H9 (cell line): ENCODE results near the gene ELAPOR2. TPM values are rescaled to one million over a fixed set of nuclear protein-coding genes. Genes with fewer than 3 reads are reported as not detected.

Source experiments
- DNase-seq: peaks from one replicate; pipeline ENCODE4 v3.0.0-alpha.2; 2017
- H2AFZ ChIP-seq: one replicate; pipeline ENCODE4 v1.6.1; 2013; ENCODE audit warnings: mild to moderate bottlenecking, low read length, control low read depth, moderate library complexity
- H2AK5ac ChIP-seq: 2 replicates; pipeline ENCODE4 v1.6.1; 2013; ENCODE audit warnings: low read length, control low read depth, mixed read lengths; ENCODE audit not compliant: insufficient read length
- H2BK120ac ChIP-seq: one replicate; pipeline ENCODE4 v1.6.1; 2013; ENCODE audit warnings: low read depth, mild to moderate bottlenecking, low read length, control low read depth, inconsistent platforms; ENCODE audit not compliant: poor library complexity, severe bottlenecking
- H2BK12ac ChIP-seq: 2 replicates; pipeline ENCODE4 v1.6.1; 2013; ENCODE audit warnings: low read length, control low read depth, mixed read lengths, low read depth; ENCODE audit not compliant: insufficient read length
- H2BK15ac ChIP-seq: 2 replicates; pipeline ENCODE4 v1.6.1; 2013; ENCODE audit warnings: low read depth, low read length, control low read depth
- H2BK20ac ChIP-seq: one replicate; pipeline ENCODE4 v1.6.1; 2013; ENCODE audit warnings: low read depth, mild to moderate bottlenecking, low read length, control low read depth, inconsistent platforms; ENCODE audit not compliant: poor library complexity, severe bottlenecking
- H2BK5ac ChIP-seq: 2 replicates; pipeline ENCODE4 v1.6.1; 2013; ENCODE audit warnings: low read length, control low read depth, mixed read lengths; ENCODE audit not compliant: insufficient read length
- H3K14ac ChIP-seq: 2 replicates; pipeline ENCODE4 v1.6.1; 2013; ENCODE audit warnings: low read length, control low read depth; ENCODE audit not compliant: insufficient read depth
- H3K18ac ChIP-seq: 2 replicates; pipeline ENCODE4 v1.6.1; 2013; ENCODE audit warnings: low read depth, mild to moderate bottlenecking, mixed read lengths, low read length, control low read depth; ENCODE audit not compliant: insufficient read length
- H3K23ac ChIP-seq: 2 replicates; pipeline ENCODE4 v1.6.1; 2013; ENCODE audit warnings: low read length, control low read depth, mixed read lengths, low read depth; ENCODE audit not compliant: insufficient read length
- H3K23me2 ChIP-seq: 2 replicates; pipeline ENCODE4 v1.6.1; 2013; ENCODE audit warnings: low read depth, mild to moderate bottlenecking, mixed read lengths, low read length, control low read depth; ENCODE audit not compliant: insufficient read length, poor library complexity, severe bottlenecking
- H3K27ac ChIP-seq: 2 replicates; pipeline ENCODE4 v1.5.1; 2013; ENCODE audit warnings: low read length, control low read depth, mixed read lengths, low read depth; ENCODE audit not compliant: insufficient read length
- H3K27me3 ChIP-seq: 2 replicates; pipeline ENCODE4 v1.6.1; 2013; ENCODE audit warnings: low read length, control low read depth, inconsistent platforms; ENCODE audit not compliant: insufficient read depth
- H3K4ac ChIP-seq: 2 replicates; pipeline ENCODE4 v1.6.1; 2013; ENCODE audit warnings: low read depth, mild to moderate bottlenecking, control low read depth, inconsistent platforms, low read length, moderate library complexity
- H3K4me1 ChIP-seq: 2 replicates; pipeline ENCODE4 v1.6.1; 2013; ENCODE audit warnings: low read length, control low read depth, inconsistent platforms; ENCODE audit not compliant: insufficient read depth
- H3K4me2 ChIP-seq: 2 replicates; pipeline ENCODE4 v1.6.1; 2013; ENCODE audit warnings: low read length, control low read depth, mixed read lengths; ENCODE audit not compliant: insufficient read length, insufficient read depth
- H3K56ac ChIP-seq: 2 replicates; pipeline ENCODE4 v1.6.1; 2013; ENCODE audit warnings: low read depth, mild to moderate bottlenecking, mixed read lengths, low read length, control low read depth; ENCODE audit not compliant: insufficient read length
- H3K79me1 ChIP-seq: 2 replicates; pipeline ENCODE4 v1.6.1; 2013; ENCODE audit warnings: low read depth, mild to moderate bottlenecking, moderate library complexity, low read length, control low read depth, inconsistent platforms; ENCODE audit not compliant: insufficient read depth, poor library complexity, severe bottlenecking
- H3K79me2 ChIP-seq: 2 replicates; pipeline ENCODE4 v1.6.1; 2013; ENCODE audit warnings: low read length, control low read depth, inconsistent platforms; ENCODE audit not compliant: insufficient read depth
- H3K9ac ChIP-seq: 2 replicates; pipeline ENCODE4 v1.6.1; 2013; ENCODE audit warnings: low read length, control low read depth, mixed read lengths; ENCODE audit not compliant: insufficient read length; ENCODE audit errors: extremely low read depth
- H3K9me3 ChIP-seq: one replicate; pipeline ENCODE4 v1.6.1; 2013; ENCODE audit warnings: low read depth, low read length, inconsistent platforms; ENCODE audit not compliant: control insufficient read depth
- H3T11ph ChIP-seq: one replicate; pipeline ENCODE4 v1.6.1; 2013; ENCODE audit warnings: mild to moderate bottlenecking, low read length, control low read depth, inconsistent platforms
- H4K20me1 ChIP-seq: one replicate; pipeline ENCODE4 v1.6.1; 2013; ENCODE audit not compliant: control insufficient read depth, insufficient read length, insufficient read depth
- H4K5ac ChIP-seq: 2 replicates; pipeline ENCODE4 v1.6.1; 2013; ENCODE audit warnings: low read depth, mild to moderate bottlenecking, mixed read lengths, low read length, control low read depth; ENCODE audit not compliant: insufficient read length
- H4K8ac ChIP-seq: replicated peaks from 2 replicates; pipeline ENCODE4 v1.6.1; 2013; ENCODE audit warnings: low read length, control low read depth, mixed read lengths, low read depth; ENCODE audit not compliant: insufficient read length
- H4K91ac ChIP-seq: 2 replicates; pipeline ENCODE4 v1.6.1; 2013; ENCODE audit warnings: low read depth, mild to moderate bottlenecking, moderate library complexity, mixed read lengths, low read length, control low read depth; ENCODE audit not compliant: insufficient read length
- H3K27ac Mint-ChIP-seq, 3 experiments: 2 replicates in 2 of 3; 3 replicates in 1 of 3; pipeline ENCODE4 v1.8.0; 2020 to 2021; ENCODE audit warnings: mixed read lengths in 3 of 3, mild to moderate bottlenecking in 1 of 3, moderate library complexity in 1 of 3
- H3K27me3 Mint-ChIP-seq: 2 replicates; pipeline ENCODE4 v1.8.0; 2021; ENCODE audit warnings: low read depth, mild to moderate bottlenecking, moderate library complexity, mixed read lengths
- H3K36me3 Mint-ChIP-seq, 3 experiments: 2 replicates in 2 of 3; 3 replicates in 1 of 3; pipeline ENCODE4 v1.8.0; 2020 to 2021; ENCODE audit warnings: low read depth in 3 of 3, mixed read lengths in 3 of 3; ENCODE audit not compliant: insufficient read depth in 1 of 3
- H3K4me1 Mint-ChIP-seq, 2 experiments: 2 replicates each; pipeline ENCODE4 v1.8.0; 2020; ENCODE audit warnings: mixed read lengths in 2 of 2
- H3K4me3 Mint-ChIP-seq, 2 experiments: 2 replicates in 1 of 2; 3 replicates in 1 of 2; pipeline ENCODE4 v1.8.0; 2020 to 2021; ENCODE audit warnings: mild to moderate bottlenecking in 2 of 2, mixed read lengths in 2 of 2, moderate library complexity in 1 of 2
- H3K9me3 Mint-ChIP-seq, 2 experiments: 2 replicates in 1 of 2; 3 replicates in 1 of 2; pipeline ENCODE4 v1.8.0; 2020; ENCODE audit warnings: mild to moderate bottlenecking in 2 of 2, mixed read lengths in 2 of 2, moderate library complexity in 1 of 2
- WGBS: extraction: QIAGEN DNeasy Blood & Tissue Kit; methylation state at CpG from one replicate; pipeline ENCODE4 v1.1.7; 2013; ENCODE audit warnings: missing lambda C conversion rate, low lambda C conversion rate, mixed read lengths; ENCODE audit not compliant: insufficient read length; ENCODE audit errors: extremely low coverage; 5-methylcytosine and 5-hydroxymethylcytosine counted together
- total RNA-seq: library from RNA; stranded (reverse); gene quantifications from 2 replicates; pipeline ENCODE4 v1.2.1, GENCODE V29; 2021
- TF ChIP-seq, protein P1 (sequence below): fragments of 200-600 bp; sonication (generic); conservative IDR thresholded peaks from 3 replicates; pipeline ENCODE4 v1.8.0; 2021; ENCODE audit warnings: antibody characterized with exemption, mild to moderate bottlenecking

Gene ELAPOR2
- total RNA-seq, 1 experiment from 2014 or later, result 36.8 TPM

DNA sequence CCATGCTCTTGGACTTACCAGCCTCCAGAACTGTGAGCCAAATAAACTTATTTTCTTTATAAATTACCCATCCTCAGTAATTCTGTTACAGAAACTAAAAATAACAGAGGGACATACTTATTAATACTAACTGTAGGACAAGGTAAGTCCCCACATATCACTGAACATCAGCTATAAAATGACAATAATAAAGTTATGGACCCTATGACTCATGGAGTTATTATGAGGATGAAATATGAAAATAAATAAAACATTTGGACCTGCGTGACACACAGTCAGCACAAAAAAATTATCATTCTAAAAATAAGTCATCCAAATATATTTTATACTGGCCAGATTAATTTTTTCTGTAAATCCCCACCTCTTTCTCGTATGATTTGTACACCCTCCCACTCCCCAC, 34.9 kb upstream of the ELAPOR2 start:
- H3K4me1 Mint-ChIP-seq, result peaks cover 10% of the 10 kb centered on the region in 2 experiments
- TF ChIP-seq, protein P1, sequence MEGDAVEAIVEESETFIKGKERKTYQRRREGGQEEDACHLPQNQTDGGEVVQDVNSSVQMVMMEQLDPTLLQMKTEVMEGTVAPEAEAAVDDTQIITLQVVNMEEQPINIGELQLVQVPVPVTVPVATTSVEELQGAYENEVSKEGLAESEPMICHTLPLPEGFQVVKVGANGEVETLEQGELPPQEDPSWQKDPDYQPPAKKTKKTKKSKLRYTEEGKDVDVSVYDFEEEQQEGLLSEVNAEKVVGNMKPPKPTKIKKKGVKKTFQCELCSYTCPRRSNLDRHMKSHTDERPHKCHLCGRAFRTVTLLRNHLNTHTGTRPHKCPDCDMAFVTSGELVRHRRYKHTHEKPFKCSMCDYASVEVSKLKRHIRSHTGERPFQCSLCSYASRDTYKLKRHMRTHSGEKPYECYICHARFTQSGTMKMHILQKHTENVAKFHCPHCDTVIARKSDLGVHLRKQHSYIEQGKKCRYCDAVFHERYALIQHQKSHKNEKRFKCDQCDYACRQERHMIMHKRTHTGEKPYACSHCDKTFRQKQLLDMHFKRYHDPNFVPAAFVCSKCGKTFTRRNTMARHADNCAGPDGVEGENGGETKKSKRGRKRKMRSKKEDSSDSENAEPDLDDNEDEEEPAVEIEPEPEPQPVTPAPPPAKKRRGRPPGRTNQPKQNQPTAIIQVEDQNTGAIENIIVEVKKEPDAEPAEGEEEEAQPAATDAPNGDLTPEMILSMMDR, result no peak
- Histone ChIP-seq H4K5ac (no peak overlapping the region), H3K4me2 (no peak overlapping the region), H3K56ac (no peak overlapping the region), H3K27ac (no peak overlapping the region), H3K23me2 (no peaks in the 10 kb centered on the region), H3K9me3 (no peaks in the 10 kb centered on the region), H2AFZ (no peak overlapping the region), H3K27me3 (no peaks in the 10 kb centered on the region), H3K4me1 (no peaks in the 10 kb centered on the region), H2AK5ac (no peak overlapping the region), H3K9ac (no peak overlapping the region), H3K18ac (no peak overlapping the region), H3K79me2 (no peaks in the 10 kb centered on the region), H4K91ac (no peak overlapping the region), H4K8ac (no peak overlapping the region), H3K4ac (no peak overlapping the region), H3T11ph (no peak overlapping the region), H2BK15ac (no peak overlapping the region), H3K79me1 (no peaks in the 10 kb centered on the region), H2BK120ac (no peak overlapping the region), H2BK20ac (no peak overlapping the region), H2BK12ac (no peak overlapping the region), H2BK5ac (no peak overlapping the region), H3K23ac (no peak overlapping the region), H4K20me1 (no peaks in the 10 kb centered on the region), H3K14ac (no peak overlapping the region)
- peaks cover 5 to 6% of the 10 kb centered on the region in 2 experiments; a peak in 3 of 5 replicates for H3K9me3 Mint-ChIP-seq
- no peak overlapping the region for H3K4me3 Mint-ChIP-seq
- no peak for DNase-seq
- no CpG with 5 or more reads among the region's 2 CpGs for WGBS
- H3K27me3 Mint-ChIP-seq, result no peaks in the 10 kb centered on the region
- H3K36me3 Mint-ChIP-seq, result peaks cover 0 to 4% (median 0%) of the 10 kb centered on the region in 3 experiments; a peak in 2 of 7 replicates
- H3K27ac Mint-ChIP-seq, result no peak overlapping the region
